GM13977 (cell line): ENCODE results near the gene APOA1.
A peak's percentile ranks its signal among the peaks of the same experiment; 100 is the strongest.
"Not testable (repeated sequence)": the region's sequence is repeated elsewhere in the genome, so short reads cannot be mapped to it uniquely, and the experiment has no call there.

Experiments used
- DNase-seq: peaks from one replicate; pipeline ENCODE4 v3.0.0; 2012; ENCODE audit warnings: low spot score
- CTCF ChIP-seq: IDR thresholded peaks from 2 replicates; pipeline ENCODE4 v1.5.1; 2012; ENCODE audit warnings: mild to moderate bottlenecking, control low read depth; ENCODE audit not compliant: insufficient read depth; ENCODE audit errors: extremely low read depth, missing control alignments
- in situ Hi-C: fragments of 300-500 bp; cut with MboI; formaldehyde crosslinking; loops from one replicate; pipeline ENCODE4 v1.12.0; 2022; ENCODE audit warnings: low sequenced_read_pairs, low pct_unique_long_range_greater_than_20kb, mixed read lengths, inconsistent platforms; ENCODE audit not compliant: unreplicated experiment

Gene APOA1

GRCh38 chr11:116840224-116840745, 2.9 kb upstream of the APOA1 start:
- in situ Hi-C loops, result no loop called here
- TF ChIP-seq CTCF, result peak; percentile 20
- DNase-seq, result no peak

- in situ Hi-C loops, result no loop called here
- DNase-seq, result no peak
- TF ChIP-seq CTCF, result no peak
These were observed 1.1 kb upstream of the APOA1 start for GRCh38 chr11:116838321-116839084.

- no peak for DNase-seq
- in situ Hi-C loops, result no loop called here
- no peak for TF ChIP-seq CTCF
These were observed 810 bp downstream of the APOA1 start for GRCh38 chr11:116836632-116836991.

GRCh38 chr11:116835791-116836631, 1.4 kb downstream of the APOA1 start:
- TF ChIP-seq CTCF, result peak; percentile 72
- DNase-seq, result peak; percentile 92
- in situ Hi-C loops, result no loop called here

GRCh38 chr11:116835042-116835772, 2.2 kb downstream of the APOA1 start:
- peak; percentile 49 for DNase-seq
- in situ Hi-C loops, result no loop called here
- no peak for TF ChIP-seq CTCF

GRCh38 chr11:116834535-116835041, 2.8 kb downstream of the APOA1 start:
- in situ Hi-C loops, result not testable (repeated sequence)

More at GRCh38 chr11:116834535-116835041, 2.8 kb downstream of the APOA1 start:
- not testable (repeated sequence) for DNase-seq
